Activated T-cell treated with anti-CD3 and anti-CD28 coated beads, Interleukin-2, amount 50 U/mL, for 4 hours (primary cell): ENCODE measurements around the gene TAS2R42. TPM values are rescaled to one million over a fixed set of nuclear protein-coding genes. Genes with fewer than 3 reads are reported as not detected.

Experiments
- ATAC-seq, 2 donors: fragments of 200-7000 bp; cut with Tn5 transposase; one replicate each; pipeline ENCODE4 v1.10.0; 2021
- DNase-seq: peaks from one replicate; pipeline ENCODE4 v3.0.0-alpha.2; 2020
- H3K27me3 Mint-ChIP-seq: one replicate; pipeline ENCODE4 v1.8.0; 2021; ENCODE audit warnings: low read depth, mixed read lengths
- H3K36me3 Mint-ChIP-seq: one replicate; pipeline ENCODE4 v1.8.0; 2022; ENCODE audit warnings: mixed read lengths; ENCODE audit not compliant: insufficient read depth
- H3K4me1 Mint-ChIP-seq: one replicate; pipeline ENCODE4 v1.8.0; 2021; ENCODE audit warnings: low read depth, mixed read lengths
- H3K4me3 Mint-ChIP-seq: one replicate; pipeline ENCODE4 v1.8.0; 2021; ENCODE audit warnings: mild to moderate bottlenecking, moderate library complexity, mixed read lengths
- H3K9me3 Mint-ChIP-seq: one replicate; pipeline ENCODE4 v1.8.0; 2021; ENCODE audit warnings: mixed read lengths
- total RNA-seq, 3 donors: library from RNA; stranded (reverse); gene quantifications; one replicate each; pipeline ENCODE4 v1.2.1, GENCODE V29; 2021

TAS2R42 gene
- not detected for total RNA-seq

DNA sequence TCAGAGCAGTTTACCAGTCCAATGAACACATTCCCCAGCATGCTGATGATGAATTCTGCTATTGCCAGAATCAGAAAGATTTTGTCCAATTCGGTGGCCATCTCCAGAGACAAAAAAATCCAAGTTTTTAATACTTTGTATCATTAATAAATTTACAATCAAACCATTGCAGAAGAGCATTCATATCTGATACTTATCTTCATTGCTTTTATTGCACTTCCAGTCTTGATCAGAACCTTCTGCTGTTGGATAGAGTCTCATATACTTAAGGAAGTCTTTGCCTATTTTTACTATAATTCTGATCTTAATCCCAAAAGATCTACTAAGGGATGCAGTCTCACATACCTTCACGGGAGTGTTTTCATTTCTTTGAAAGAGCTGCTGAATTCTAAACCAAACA is at the start of gene TAS2R42:
Gene TAS2R42, minus strand, starts transcription at position 101 of the 400 bp plus-strand sequence. Its CDS starts 0 bp downstream, at position 101.
- no peaks in the 10 kb centered on the region for H3K9me3 Mint-ChIP-seq
- ATAC-seq (no peak), DNase-seq (no peak)
- peaks cover 3% of the 10 kb centered on the region for H3K4me1 Mint-ChIP-seq
- no peaks in the 10 kb centered on the region for H3K27me3 Mint-ChIP-seq
- H3K36me3 Mint-ChIP-seq = no peaks in the 10 kb centered on the region
- no peak within 1 kb of the TSS for H3K4me3 Mint-ChIP-seq

DNA sequence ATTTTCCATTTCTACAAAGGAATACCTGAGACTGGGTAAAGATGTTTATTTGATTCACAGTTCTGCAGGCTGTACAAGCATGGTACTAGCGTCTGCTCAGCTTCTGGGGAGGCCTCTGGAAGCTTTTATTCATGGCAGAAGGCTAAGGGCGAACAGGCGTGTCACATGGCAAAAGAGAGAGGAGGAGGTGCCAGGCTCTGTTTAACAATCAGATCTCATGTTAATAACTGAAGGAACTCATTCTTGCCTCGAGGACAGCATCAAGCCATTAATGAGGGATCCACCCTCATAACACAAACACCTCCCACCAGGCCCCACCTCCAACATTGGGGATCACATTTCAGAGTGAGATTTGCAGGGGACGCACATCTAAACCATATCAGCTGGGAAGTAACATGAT is 46.8 kb upstream of the TAS2R42 start:
- Mint-ChIP-seq H3K4me1 (no peaks in the 10 kb centered on the region), H3K9me3 (no peaks in the 10 kb centered on the region), H3K36me3 (peaks cover 11% of the 10 kb centered on the region), H3K27me3 (no peaks in the 10 kb centered on the region), H3K4me3 (no peak overlapping the region)
- no peak for ATAC-seq
- no peak for DNase-seq

- ATAC-seq (peak in 1 of 2 donors; percentile 57), DNase-seq (no peak)
- Mint-ChIP-seq H3K4me1 (no peaks in the 10 kb centered on the region), H3K9me3 (no peaks in the 10 kb centered on the region), H3K27me3 (no peaks in the 10 kb centered on the region), H3K4me3 (no peak overlapping the region), H3K36me3 (no peaks in the 10 kb centered on the region)
Observed at GRCh38 chr12:11228296-11228879, 41.7 kb upstream of the TAS2R42 start.

DNA sequence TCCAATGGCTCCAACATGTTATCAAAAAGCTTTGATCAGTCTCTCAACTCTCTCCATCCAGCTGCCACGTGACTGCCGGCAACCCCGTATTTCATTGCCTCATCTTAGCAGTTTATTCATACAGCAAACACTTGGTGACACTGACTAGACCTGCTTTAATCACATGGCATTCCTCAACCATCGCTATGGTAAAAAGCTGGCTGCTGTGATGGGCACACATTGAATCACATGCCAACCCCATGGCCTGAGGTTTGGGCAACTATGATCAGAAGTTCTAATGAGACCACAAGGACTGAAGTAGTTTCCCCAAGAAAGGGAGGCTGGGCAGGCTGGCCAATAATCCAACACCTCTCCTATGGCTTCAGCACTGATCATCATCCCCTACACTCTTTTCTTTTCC is 40.6 kb upstream of the TAS2R42 start:
- Mint-ChIP-seq H3K4me1 (no peaks in the 10 kb centered on the region), H3K36me3 (no peaks in the 10 kb centered on the region), H3K9me3 (no peaks in the 10 kb centered on the region), H3K4me3 (no peak overlapping the region), H3K27me3 (no peaks in the 10 kb centered on the region)
- DNase-seq (no peak), ATAC-seq (no peak)

DNA sequence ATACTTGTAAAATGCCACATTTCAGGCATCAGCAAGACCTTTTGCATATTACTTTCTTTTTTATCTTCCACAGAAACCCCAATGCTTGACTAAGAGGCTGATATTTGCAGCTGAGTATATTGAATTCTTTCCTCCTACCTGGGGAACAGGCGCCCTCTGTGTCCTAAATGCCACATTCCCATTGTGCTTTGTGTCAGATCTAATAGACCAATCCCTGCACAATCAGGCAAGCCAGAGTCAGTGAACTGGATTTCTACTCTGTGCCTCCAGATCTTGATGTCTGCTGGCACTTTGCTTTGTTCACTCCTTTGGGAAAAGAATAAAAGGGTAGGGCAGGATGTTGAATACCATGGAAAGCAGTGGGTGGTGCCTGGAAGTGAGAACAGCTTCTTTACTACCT is 22.4 kb upstream of the TAS2R42 start:
- no peak for ATAC-seq
- H3K9me3 Mint-ChIP-seq = no peaks in the 10 kb centered on the region
- no peak for DNase-seq
- H3K4me1 Mint-ChIP-seq = no peaks in the 10 kb centered on the region
- H3K36me3 Mint-ChIP-seq = peaks cover 15% of the 10 kb centered on the region
- no peak overlapping the region for H3K4me3 Mint-ChIP-seq
- no peaks in the 10 kb centered on the region for H3K27me3 Mint-ChIP-seq

DNA sequence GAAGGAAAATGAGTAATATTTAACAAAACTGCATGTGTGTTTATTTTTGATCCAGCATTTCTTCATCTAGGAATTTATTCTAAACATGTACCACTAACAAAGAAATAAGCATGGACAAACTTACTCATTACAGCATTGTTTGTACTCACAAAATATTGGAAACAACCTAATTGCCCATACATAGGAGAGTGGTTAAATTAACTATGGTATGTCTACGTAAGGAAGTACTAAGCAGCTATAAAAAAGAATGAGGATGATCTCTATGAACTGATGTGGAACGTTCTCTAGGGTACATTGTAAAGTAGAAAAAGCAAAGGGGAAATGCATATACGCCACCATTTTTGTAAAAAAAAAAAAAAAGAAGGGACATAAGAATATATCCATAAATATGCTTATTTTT is 17.4 kb upstream of the TAS2R42 start:
- no peaks in the 10 kb centered on the region for H3K36me3 Mint-ChIP-seq

GRCh38 chr12:11202811-11203210 is 16.1 kb upstream of the TAS2R42 start:
- ATAC-seq (no peak), DNase-seq (no peak)
- H3K36me3 Mint-ChIP-seq = no peaks in the 10 kb centered on the region
- H3K4me1 Mint-ChIP-seq = no peaks in the 10 kb centered on the region
- no peaks in the 10 kb centered on the region for H3K9me3 Mint-ChIP-seq
- no peaks in the 10 kb centered on the region for H3K27me3 Mint-ChIP-seq
- H3K4me3 Mint-ChIP-seq = no peak overlapping the region

More for the DNA sequence above, 17.4 kb upstream of the TAS2R42 start:
- H3K4me3 Mint-ChIP-seq = no peak overlapping the region
- ATAC-seq = no peak
- no peaks in the 10 kb centered on the region for H3K27me3 Mint-ChIP-seq
- no peak for DNase-seq
- no peaks in the 10 kb centered on the region for H3K9me3 Mint-ChIP-seq
- H3K4me1 Mint-ChIP-seq = no peaks in the 10 kb centered on the region

- no peak for DNase-seq
- peaks cover 3% of the 10 kb centered on the region for H3K4me1 Mint-ChIP-seq
- no peaks in the 10 kb centered on the region for H3K36me3 Mint-ChIP-seq
- no peaks in the 10 kb centered on the region for H3K9me3 Mint-ChIP-seq
- no peak overlapping the region for H3K4me3 Mint-ChIP-seq
- ATAC-seq = peak in 1 of 2 donors; percentile 25
- no peaks in the 10 kb centered on the region for H3K27me3 Mint-ChIP-seq
Observed at GRCh38 chr12:11183011-11183410, 3.7 kb downstream of the TAS2R42 start.

DNA sequence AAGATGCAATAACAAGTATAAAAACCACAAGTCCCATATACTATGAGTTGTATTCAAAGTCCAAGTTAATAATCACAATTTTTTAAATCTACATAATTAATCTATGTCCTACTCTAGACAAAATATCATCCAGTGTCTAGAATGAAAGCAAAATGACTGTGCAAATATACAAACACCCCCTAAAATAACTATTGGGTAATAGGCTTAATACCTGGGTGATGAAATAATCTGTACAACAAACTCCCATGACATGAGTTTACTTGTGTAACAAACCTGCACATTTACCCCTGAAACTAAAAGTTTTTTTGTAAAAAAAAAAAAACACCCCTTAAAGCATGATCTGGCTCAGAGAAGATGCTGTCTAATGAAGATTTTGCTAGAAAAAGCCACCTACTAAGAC is 4.2 kb downstream of the TAS2R42 start:
- Mint-ChIP-seq H3K9me3 (no peaks in the 10 kb centered on the region), H3K27me3 (no peaks in the 10 kb centered on the region), H3K36me3 (peaks cover 3% of the 10 kb centered on the region), H3K4me3 (no peak overlapping the region), H3K4me1 (peaks cover 3% of the 10 kb centered on the region)
- ATAC-seq (no peak), DNase-seq (no peak)

GRCh38 chr12:11178250-11178649 is 8.5 kb downstream of the TAS2R42 start:
- no peaks in the 10 kb centered on the region for H3K27me3 Mint-ChIP-seq
- H3K4me3 Mint-ChIP-seq = no peak overlapping the region
- ATAC-seq (no peak), DNase-seq (no peak)
- peaks cover 5% of the 10 kb centered on the region for H3K4me1 Mint-ChIP-seq
- no peaks in the 10 kb centered on the region for H3K9me3 Mint-ChIP-seq
- peaks cover 17% of the 10 kb centered on the region for H3K36me3 Mint-ChIP-seq

DNA sequence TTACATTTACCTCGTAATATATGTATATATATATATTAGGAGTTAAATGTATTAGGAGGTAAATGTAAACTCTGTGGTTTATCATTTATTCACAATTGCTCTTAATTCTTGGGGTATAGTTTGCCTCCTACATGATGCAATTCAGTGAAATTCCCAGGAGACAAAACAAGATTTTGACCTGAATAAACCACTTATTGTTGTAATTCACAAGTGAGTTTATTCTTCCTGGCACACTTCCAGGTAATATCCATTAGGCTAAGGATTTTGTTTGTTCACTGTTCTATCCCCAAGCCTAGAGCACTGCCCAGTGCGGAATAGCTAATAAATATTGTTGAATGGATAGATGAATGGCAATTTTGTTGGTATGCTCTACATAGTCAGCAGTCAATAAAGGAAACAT is 12.7 kb downstream of the TAS2R42 start:
- no peaks in the 10 kb centered on the region for H3K27me3 Mint-ChIP-seq
- ATAC-seq (no peak), DNase-seq (no peak)
- H3K9me3 Mint-ChIP-seq = no peaks in the 10 kb centered on the region
- peaks cover 39% of the 10 kb centered on the region for H3K36me3 Mint-ChIP-seq
- H3K4me3 Mint-ChIP-seq = no peak overlapping the region
- H3K4me1 Mint-ChIP-seq = peaks cover 33% of the 10 kb centered on the region

DNA sequence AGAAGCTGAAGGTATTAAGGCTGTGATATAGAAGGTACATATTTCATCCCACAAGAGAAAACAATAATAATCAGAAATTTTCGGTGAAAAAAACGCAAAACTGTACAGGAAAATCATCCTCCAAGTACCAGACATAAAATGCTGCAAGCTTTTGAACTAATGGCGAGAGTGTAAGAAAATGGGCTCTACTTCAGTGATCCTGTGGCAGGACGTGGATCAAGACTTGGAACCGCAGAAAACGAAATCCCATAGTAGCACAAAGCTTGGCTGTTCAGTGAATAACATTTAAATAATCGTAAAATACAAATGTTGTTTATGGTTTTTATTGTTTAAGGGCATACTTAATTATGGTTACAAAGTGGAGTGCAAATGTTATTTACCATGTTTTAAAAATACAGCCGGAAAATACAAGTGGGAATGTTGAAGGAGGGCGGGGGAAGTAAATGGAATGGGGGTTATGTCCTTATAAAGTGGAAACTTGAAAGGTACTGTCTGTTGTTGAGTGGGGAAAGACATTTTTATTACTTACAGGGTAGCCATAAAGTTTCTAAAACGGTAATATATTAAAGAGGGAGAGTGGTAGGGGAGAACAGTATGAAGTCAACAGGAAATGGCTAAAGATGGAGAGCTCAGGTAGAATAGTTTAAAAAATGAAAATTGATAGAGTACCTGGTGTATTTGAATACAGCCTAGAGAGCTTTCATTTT is 14.6 kb downstream of the TAS2R42 start:
- DNase-seq = no peak
- peaks cover 42% of the 10 kb centered on the region for H3K36me3 Mint-ChIP-seq

GRCh38 chr12:11171145-11171968 is 15.4 kb downstream of the TAS2R42 start, which contains the start of gene SMIM10L1:
Gene SMIM10L1 (plus strand): TSS chr12:11171194. CDS start chr12:11171357, 163 bp downstream.
- DNase-seq (peak; percentile 83), ATAC-seq (peak; percentile 98)
- peaks cover 54% of the 10 kb centered on the region for H3K4me1 Mint-ChIP-seq
- H3K27me3 Mint-ChIP-seq = no peaks in the 10 kb centered on the region
- H3K4me3 Mint-ChIP-seq = peak within 1 kb of the TSS; percentile 95
- H3K36me3 Mint-ChIP-seq = peaks cover 46% of the 10 kb centered on the region
- no peaks in the 10 kb centered on the region for H3K9me3 Mint-ChIP-seq

More for the DNA sequence above, 14.6 kb downstream of the TAS2R42 start:
- H3K27me3 Mint-ChIP-seq = no peaks in the 10 kb centered on the region
- H3K9me3 Mint-ChIP-seq = no peaks in the 10 kb centered on the region
- peak overlapping the region; percentile 95 for H3K4me3 Mint-ChIP-seq
- no peak for ATAC-seq
- peaks cover 52% of the 10 kb centered on the region for H3K4me1 Mint-ChIP-seq

- ATAC-seq = no peak
- Mint-ChIP-seq H3K36me3 (peaks cover 46% of the 10 kb centered on the region), H3K27me3 (no peaks in the 10 kb centered on the region), H3K4me1 (peaks cover 58% of the 10 kb centered on the region), H3K4me3 (peak overlapping the region; percentile 95), H3K9me3 (no peaks in the 10 kb centered on the region)
- no peak for DNase-seq
Observed at GRCh38 chr12:11170810-11171144, 16.0 kb downstream of the TAS2R42 start.
